Right lobe of liver (tissue), 4 donors: ENCODE measurements around the gene RNF212.

Experiments used
- POLR2A ChIP-seq: fragments of 450-650 bp; IDR thresholded peaks from one replicate; pipeline ENCODE4 v1.6.1; 2017; ENCODE audit warnings: antibody characterized with exemption, mild to moderate bottlenecking
- TF ChIP-seq, protein P1 (sequence below), 4 donors: fragments of 200-600 bp in 3 of 4; fragments of 450-650 bp in 1 of 4; IDR thresholded peaks; one replicate each; pipeline versions ENCODE4 v1.5.1 to v1.8.0; 2016 to 2022; ENCODE audit warnings: antibody characterized with exemption in 4 of 4, mild to moderate bottlenecking in 2 of 4
- donor health status: DM: no; HTN: no; CAD: no.
- donor health status: DM: no; HTN: no; CAD: no.
- donor health status: DM: no; HTN: yes; CAD: no.

DNA sequence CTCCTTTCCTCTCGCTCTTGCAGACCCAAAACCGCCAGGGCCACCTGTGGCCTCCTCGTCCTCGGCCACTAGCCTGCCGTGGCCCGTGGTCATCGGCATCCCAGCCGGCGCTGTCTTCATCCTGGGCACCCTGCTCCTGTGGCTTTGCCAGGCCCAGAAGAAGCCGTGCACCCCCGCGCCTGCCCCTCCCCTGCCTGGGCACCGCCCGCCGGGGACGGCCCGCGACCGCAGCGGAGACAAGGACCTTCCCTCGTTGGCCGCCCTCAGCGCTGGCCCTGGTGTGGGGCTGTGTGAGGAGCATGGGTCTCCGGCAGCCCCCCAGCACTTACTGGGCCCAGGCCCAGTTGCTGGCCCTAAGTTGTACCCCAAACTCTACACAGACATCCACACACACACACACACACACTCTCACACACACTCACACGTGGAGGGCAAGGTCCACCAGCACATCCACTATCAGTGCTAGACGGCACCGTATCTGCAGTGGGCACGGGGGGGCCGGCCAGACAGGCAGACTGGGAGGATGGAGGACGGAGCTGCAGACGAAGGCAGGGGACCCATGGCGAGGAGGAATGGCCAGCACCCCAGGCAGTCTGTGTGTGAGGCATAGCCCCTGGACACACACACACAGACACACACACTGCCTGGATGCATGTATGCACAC lies 88.3 kb downstream of the RNF212 start:
- TF ChIP-seq, protein P1, sequence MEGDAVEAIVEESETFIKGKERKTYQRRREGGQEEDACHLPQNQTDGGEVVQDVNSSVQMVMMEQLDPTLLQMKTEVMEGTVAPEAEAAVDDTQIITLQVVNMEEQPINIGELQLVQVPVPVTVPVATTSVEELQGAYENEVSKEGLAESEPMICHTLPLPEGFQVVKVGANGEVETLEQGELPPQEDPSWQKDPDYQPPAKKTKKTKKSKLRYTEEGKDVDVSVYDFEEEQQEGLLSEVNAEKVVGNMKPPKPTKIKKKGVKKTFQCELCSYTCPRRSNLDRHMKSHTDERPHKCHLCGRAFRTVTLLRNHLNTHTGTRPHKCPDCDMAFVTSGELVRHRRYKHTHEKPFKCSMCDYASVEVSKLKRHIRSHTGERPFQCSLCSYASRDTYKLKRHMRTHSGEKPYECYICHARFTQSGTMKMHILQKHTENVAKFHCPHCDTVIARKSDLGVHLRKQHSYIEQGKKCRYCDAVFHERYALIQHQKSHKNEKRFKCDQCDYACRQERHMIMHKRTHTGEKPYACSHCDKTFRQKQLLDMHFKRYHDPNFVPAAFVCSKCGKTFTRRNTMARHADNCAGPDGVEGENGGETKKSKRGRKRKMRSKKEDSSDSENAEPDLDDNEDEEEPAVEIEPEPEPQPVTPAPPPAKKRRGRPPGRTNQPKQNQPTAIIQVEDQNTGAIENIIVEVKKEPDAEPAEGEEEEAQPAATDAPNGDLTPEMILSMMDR (IDR thresholded peaks at IDR 0.05) = no peak
- no peak for TF ChIP-seq POLR2A
